ENCODE measurements around the gene HRK. TPM values are rescaled to one million over a fixed set of nuclear protein-coding genes. Genes with fewer than 3 reads are reported as not detected.

Gene HRK
- total RNA-seq, 1 donor from 2014 or later, result 2.4 TPM

GRCh38 chr12:116892349-116893140, 11.3 kb upstream of the HRK start:
- Mint-ChIP-seq H3K27ac (ENCODE audit: unreplicated experiment) (no peak overlapping the region), H3K27me3 (ENCODE audit: unreplicated experiment) (no peaks in the 10 kb centered on the region), H3K4me3 (ENCODE audit: unreplicated experiment) (no peak overlapping the region), H3K9me3 (ENCODE audit: unreplicated experiment) (peaks cover 2% of the 10 kb centered on the region), H3K4me1 (ENCODE audit: low read depth, unreplicated experiment) (peaks cover 3% of the 10 kb centered on the region), H3K36me3 (ENCODE audit: unreplicated experiment) (no peaks in the 10 kb centered on the region)
- TF ChIP-seq CTCF (IDR thresholded peaks at IDR 0.05; ENCODE audit: partially characterized antibody, unreplicated experiment), result no peak
- no peak for DNase-seq

GRCh38 chr12:116891019-116891418, 9.8 kb upstream of the HRK start:
- Mint-ChIP-seq H3K4me3 (ENCODE audit: unreplicated experiment) (no peak overlapping the region), H3K27ac (ENCODE audit: unreplicated experiment) (no peak overlapping the region), H3K36me3 (ENCODE audit: unreplicated experiment) (no peaks in the 10 kb centered on the region), H3K9me3 (ENCODE audit: unreplicated experiment) (no peaks in the 10 kb centered on the region), H3K4me1 (ENCODE audit: low read depth, unreplicated experiment) (peaks cover 5% of the 10 kb centered on the region), H3K27me3 (ENCODE audit: unreplicated experiment) (no peaks in the 10 kb centered on the region)
- DNase-seq, result no peak
- no peak for TF ChIP-seq CTCF (IDR thresholded peaks at IDR 0.05; ENCODE audit: partially characterized antibody, unreplicated experiment)

GRCh38 chr12:116890330-116890729, 9.1 kb upstream of the HRK start:
- Mint-ChIP-seq H3K27ac (ENCODE audit: unreplicated experiment) (no peak overlapping the region), H3K4me3 (ENCODE audit: unreplicated experiment) (no peak overlapping the region), H3K36me3 (ENCODE audit: unreplicated experiment) (no peaks in the 10 kb centered on the region), H3K9me3 (ENCODE audit: unreplicated experiment) (no peaks in the 10 kb centered on the region), H3K27me3 (ENCODE audit: unreplicated experiment) (no peaks in the 10 kb centered on the region), H3K4me1 (ENCODE audit: low read depth, unreplicated experiment) (peaks cover 5% of the 10 kb centered on the region)
- no peak for TF ChIP-seq CTCF (IDR thresholded peaks at IDR 0.05; ENCODE audit: partially characterized antibody, unreplicated experiment)
- no peak for DNase-seq

- Mint-ChIP-seq H3K27me3 (ENCODE audit: unreplicated experiment) (peaks cover 9% of the 10 kb centered on the region), H3K36me3 (ENCODE audit: unreplicated experiment) (no peaks in the 10 kb centered on the region), H3K4me3 (ENCODE audit: unreplicated experiment) (no peak overlapping the region), H3K4me1 (ENCODE audit: low read depth, unreplicated experiment) (peaks cover 5% of the 10 kb centered on the region), H3K9me3 (ENCODE audit: unreplicated experiment) (no peaks in the 10 kb centered on the region), H3K27ac (ENCODE audit: unreplicated experiment) (no peak overlapping the region)
- no peak for TF ChIP-seq CTCF (IDR thresholded peaks at IDR 0.05; ENCODE audit: partially characterized antibody, unreplicated experiment)
- no peak for DNase-seq
These were observed 6.7 kb upstream of the HRK start for GRCh38 chr12:116887897-116888296.

- no peak for TF ChIP-seq CTCF (IDR thresholded peaks at IDR 0.05; ENCODE audit: partially characterized antibody, unreplicated experiment)
- DNase-seq, result no peak
- H3K36me3 Mint-ChIP-seq (ENCODE audit: unreplicated experiment), result no peaks in the 10 kb centered on the region
- H3K4me3 Mint-ChIP-seq (ENCODE audit: unreplicated experiment), result no peak overlapping the region
- no peak overlapping the region for H3K27ac Mint-ChIP-seq (ENCODE audit: unreplicated experiment)
- H3K4me1 Mint-ChIP-seq (ENCODE audit: low read depth, unreplicated experiment), result peaks cover 5% of the 10 kb centered on the region
- no peaks in the 10 kb centered on the region for H3K9me3 Mint-ChIP-seq (ENCODE audit: unreplicated experiment)
- peaks cover 12% of the 10 kb centered on the region for H3K27me3 Mint-ChIP-seq (ENCODE audit: unreplicated experiment)
These were observed 6.0 kb upstream of the HRK start for GRCh38 chr12:116887244-116887643.

All from glutamatergic neuron (in vitro differentiated cells).